Kidney epithelial cell (primary cell): Measurements from ENCODE around the gene TTLL7. TPM values are rescaled to one million over a fixed set of nuclear protein-coding genes. Genes with fewer than 3 reads are reported as not detected.

Experiments used
- DNase-seq: peaks from one replicate; pipeline ENCODE4 v3.0.0-alpha.2; 2010; ENCODE audit warnings: low read depth
- H3K27me3 ChIP-seq: 2 replicates; pipeline ENCODE4 v1.6.0; 2011; ENCODE audit warnings: low read length; ENCODE audit not compliant: control insufficient read depth, insufficient read depth
- H3K36me3 ChIP-seq: 2 replicates; pipeline ENCODE4 v1.5.1; 2011; ENCODE audit warnings: low read length; ENCODE audit not compliant: control insufficient read depth, insufficient read depth
- H3K4me3 ChIP-seq: 2 replicates; pipeline ENCODE4 v1.5.1; 2011; ENCODE audit warnings: low read depth, mild to moderate bottlenecking, control low read depth, low read length
- CTCF ChIP-seq: IDR thresholded peaks from 2 replicates; pipeline ENCODE4 v1.5.1; 2011; ENCODE audit warnings: mild to moderate bottlenecking, moderate library complexity, low read length, control low read depth, inconsistent platforms; ENCODE audit not compliant: insufficient read depth, poor library complexity, severe bottlenecking
- total RNA-seq: library from RNA; depleted of rRNA; stranded (reverse); fragments of >200 nt; gene quantifications from 2 replicates; pipeline ENCODE4 v1.2.3, GENCODE V29; 2015

Gene TTLL7
- total RNA-seq, 1 donor from 2014 or later: 4.4 TPM

GRCh38 chr1:83849191-83850061 is 149.5 kb downstream of the TTLL7 start:
- Histone ChIP-seq H3K36me3 (no peaks in the 10 kb centered on the region), H3K4me3 (no peak overlapping the region), H3K27me3 (no peaks in the 10 kb centered on the region)
- TF ChIP-seq CTCF: no peak
- DNase-seq: no peak

GRCh38 chr1:83846138-83846537 is 152.8 kb downstream of the TTLL7 start:
- TF ChIP-seq CTCF: no peak
- Histone ChIP-seq H3K4me3 (no peak overlapping the region), H3K36me3 (no peaks in the 10 kb centered on the region), H3K27me3 (no peaks in the 10 kb centered on the region)
- DNase-seq: no peak

- Histone ChIP-seq H3K36me3 (no peaks in the 10 kb centered on the region), H3K4me3 (no peak overlapping the region), H3K27me3 (no peaks in the 10 kb centered on the region)
- DNase-seq: no peak
- TF ChIP-seq CTCF: no peak
These were observed 153.4 kb downstream of the TTLL7 start for GRCh38 chr1:83845437-83846071.

GRCh38 chr1:83844546-83844945 is 154.4 kb downstream of the TTLL7 start:
- Histone ChIP-seq H3K36me3 (no peaks in the 10 kb centered on the region), H3K27me3 (no peaks in the 10 kb centered on the region), H3K4me3 (no peak overlapping the region)
- DNase-seq: no peak
- TF ChIP-seq CTCF: no peak

GRCh38 chr1:83839566-83840173 is 159.3 kb downstream of the TTLL7 start:
- no peak overlapping the region for H3K4me3 ChIP-seq
- H3K36me3 ChIP-seq: no peaks in the 10 kb centered on the region
- H3K27me3 ChIP-seq: no peaks in the 10 kb centered on the region
- no peak for DNase-seq
- TF ChIP-seq CTCF: no peak
